ENCODE measurements around the gene RANBP17. TPM values are rescaled to one million over a fixed set of nuclear protein-coding genes. Genes with fewer than 3 reads are reported as not detected.

RANBP17 gene
- total and polyA plus RNA-seq, 2 experiments from 2014 or later = 43.8 to 53.1 TPM

- no peak for TF ChIP-seq ZNF462 (CRISPR knock-in tag; IDR thresholded peaks at IDR 0.05)
Measured at GRCh38 chr5:171310212-171310818, 448.5 kb downstream of the RANBP17 start (continued).

GRCh38 chr5:171310819-171311321 is 449.1 kb downstream of the RANBP17 start:
- peaks cover 38% of the 10 kb centered on the region for H3K4me1 Mint-ChIP-seq
- no peak overlapping the region for H3K27ac Mint-ChIP-seq
- Histone ChIP-seq H3K4me1 (ENCODE audit: insufficient read depth) (peaks cover 33% of the 10 kb centered on the region), H2AFZ (0 out of 2 replicates have a peak overlapping the region, but pooled peaks have one; percentile 47), H4K20me1 (replicated peaks; ENCODE audit: insufficient read depth) (peaks cover 19% of the 10 kb centered on the region), H3K27ac (ENCODE audit: low read depth) (no peak overlapping the region), H3K27me3 (ENCODE audit: insufficient read depth) (peaks cover 100% of the 10 kb centered on the region), H3F3A (replicated peaks; ENCODE audit: low read depth) (peaks cover 4% of the 10 kb centered on the region; the same call in 1 of the 2 replicates), H3K36me3 (ENCODE audit: insufficient read depth) (no peaks in the 10 kb centered on the region), H3K4me3 (peak overlapping the region; percentile 52), H3K4me2 (peak overlapping the region; percentile 82), H3K79me2 (replicated peaks; ENCODE audit: insufficient read depth) (no peaks in the 10 kb centered on the region), H3K9me2 (ENCODE audit: insufficient read depth) (no peaks in the 10 kb centered on the region)
- no peak for DNase-seq (ENCODE audit: low spot score)
- peaks cover 96% of the 10 kb centered on the region for H3K27me3 Mint-ChIP-seq (ENCODE audit: insufficient read depth, low read depth, poor library complexity)
- TF ChIP-seq CREB1 (CRISPR knock-in tag; IDR thresholded peaks at IDR 0.05; ENCODE audit: low read depth) (no peak), ZNF462 (CRISPR knock-in tag; IDR thresholded peaks at IDR 0.05) (no peak), EZH2phosphoT487 (IDR thresholded peaks at IDR 0.05; ENCODE audit: unreplicated experiment) (peak; percentile 93), EZH2 (IDR thresholded peaks at IDR 0.05; ENCODE audit: low read depth, unreplicated experiment) (peak; percentile 99), STAT1 (IDR thresholded peaks at IDR 0.05; ENCODE audit: unreplicated experiment) (no peak)
- no peak for ATAC-seq
- no peaks in the 10 kb centered on the region; the same call in 2 of the 3 replicates for H3K36me3 Mint-ChIP-seq (ENCODE audit: low read depth)
- H3K4me3 Mint-ChIP-seq = peak overlapping the region; percentile 65
- peaks cover 8% of the 10 kb centered on the region for H3K9me3 Mint-ChIP-seq

Measured in GM23338 (cell line).